Uterus (tissue), 2 donors: ENCODE measurements around the gene GNS.

Experiments
- CTCF ChIP-seq, 4 experiments: fragments of 200-600 bp in 2 of 4; fragments of 450-650 bp in 2 of 4; sonication (generic) in 2 of 4; IDR thresholded peaks; one replicate each; pipeline ENCODE4 v1.5.1; 2016 to 2019; ENCODE audit warnings: antibody characterized with exemption in 4 of 4, mild to moderate bottlenecking in 2 of 4, moderate library complexity in 1 of 4
- POLR2A ChIP-seq, 2 donors: fragments of 450-650 bp; IDR thresholded peaks; one replicate each; pipeline ENCODE4 v1.6.1; 2016; ENCODE audit warnings: antibody characterized with exemption in 2 of 2, mild to moderate bottlenecking in 1 of 2, moderate library complexity in 1 of 2

DNA sequence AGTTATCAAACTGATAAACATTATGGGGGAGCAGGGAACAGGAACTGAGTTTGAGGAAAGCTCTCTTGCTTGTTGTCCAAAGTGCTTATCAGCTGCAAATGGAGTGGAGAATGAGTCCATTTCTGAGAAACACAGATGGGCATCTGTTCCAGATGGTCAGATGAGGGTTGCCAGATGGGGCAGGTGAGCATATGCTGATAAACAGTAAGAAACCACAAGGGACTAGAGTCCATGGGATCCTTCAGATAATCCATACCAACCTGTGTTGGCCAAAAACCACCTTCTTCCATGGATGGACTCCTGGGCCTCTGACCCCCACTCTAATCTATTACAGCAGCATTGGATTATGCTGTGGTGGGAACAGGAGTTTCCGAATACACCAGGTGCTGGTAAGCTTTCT lies 38.3 kb downstream of the GNS start:
- no peak for TF ChIP-seq CTCF (IDR thresholded peaks at IDR 0.05)
- TF ChIP-seq POLR2A (IDR thresholded peaks at IDR 0.05) = no peak
